Measurements from ENCODE around the gene GNRH2. TPM values are rescaled to one million over a fixed set of nuclear protein-coding genes. Genes with fewer than 3 reads are reported as not detected.

The GNRH2 gene
- total RNA-seq (1.7 and 1.9 TPM in 2 replicates), polyA plus RNA-seq (0.13 TPM in 1 of 2 replicates, not detected in the other), polyA minus RNA-seq (0.85 and 1.7 TPM in 2 replicates), Bru-seq, nascent RNA (percentile 42 among the genes with signal in this experiment), BruChase-seq, experiment 1, labeled RNA remaining after a 6-hour chase (percentile 54 among the genes with signal in this experiment), BruChase-seq, experiment 2, labeled RNA remaining after a 2-hour chase (percentile 45 among the genes with signal in this experiment)
- not detected in 2 replicates for polyA plus RNA-seq (2011; cell fraction: cytosol; rRNA removed)
- 2.4 and 3.2 TPM in 2 replicates for polyA plus RNA-seq (2011; cell fraction: nucleus; rRNA removed)
- polyA plus RNA-seq (2012): not detected in 2 replicates
- not detected for polyA minus RNA-seq (2011; cell fraction: cytosol; rRNA and poly(A)+ RNA removed)
- 1.3 and 2.8 TPM in 2 replicates for polyA minus RNA-seq (2011; cell fraction: nucleus; rRNA and poly(A)+ RNA removed)
- long read RNA-seq: 0 reads

- H3K9me3 ChIP-seq (replicated peaks; ENCODE audit: control insufficient read depth, insufficient read depth, low read length): no peaks in the 10 kb centered on the region
- POLR2A ChIA-PET: no interaction called here
- no peaks in the 10 kb centered on the region for H4K20me1 ChIP-seq (replicated peaks; ENCODE audit: control insufficient read depth, extremely low read depth, insufficient read depth, low read length)
- no peaks in the 10 kb centered on the region for H3K27me3 ChIP-seq (ENCODE audit: control insufficient read depth in 2 of 2, insufficient read depth in 2 of 2, low read length in 2 of 2)
- no peak within 1 kb of the TSS for H3K27ac ChIP-seq (ENCODE audit: insufficient read depth, low read depth, low read length)
- no peak within 1 kb of the TSS for H3K4me2 ChIP-seq (ENCODE audit: insufficient read depth, low read length)
- peaks cover 9% of the 10 kb centered on the region for H3K79me2 ChIP-seq (ENCODE audit: control insufficient read depth, insufficient read depth, low read length)
- H3K36me3 ChIP-seq (ENCODE audit: control insufficient read depth in 2 of 2, extremely low read depth in 1 of 2, insufficient read depth in 2 of 2, low read length in 2 of 2): peaks cover 2 to 16% of the 10 kb centered on the region in 2 experiments
- FAIRE-seq (no peak), DNase-seq (ENCODE audit: low read depth, low spot score) (no peak)
- TF ChIP-seq CTCF (IDR thresholded peaks at IDR 0.05; ENCODE audit: extremely low read depth in 1 of 2, insufficient read depth in 1 of 2, low read depth in 1 of 2, low read length in 2 of 2) (no peak), EZH2 (IDR thresholded peaks at IDR 0.05; ENCODE audit: borderline replicate concordance, low read depth, low read length, severe bottlenecking) (no peak), MYC (IDR thresholded peaks at IDR 0.05; ENCODE audit: low read depth, low read length) (no peak), MAX (IDR thresholded peaks at IDR 0.05; ENCODE audit: insufficient read depth, insufficient read length) (no peak), FOS (IDR thresholded peaks at IDR 0.05; ENCODE audit: borderline replicate concordance, insufficient read depth, low read length) (no peak), POLR2AphosphoS5 (IDR thresholded peaks at IDR 0.05; ENCODE audit: insufficient read depth, low read depth, low read length) (no peak), POLR2A (IDR thresholded peaks at IDR 0.05; ENCODE audit: low read depth, low read length) (no peak), GATA2 (IDR thresholded peaks at IDR 0.05; ENCODE audit: insufficient read depth, insufficient read length, low read depth, low read length) (no peak), JUN (IDR thresholded peaks at IDR 0.05; ENCODE audit: borderline replicate concordance, insufficient read depth, insufficient read length, low read depth) (no peak)
- CTCF ChIA-PET: interaction anchor here (1.8 kb wide), 1 partner anchor 10 kb away, joined by 8 read pairs; no protein-coding TSS in a partner anchor
- no peak within 1 kb of the TSS for H2AFZ ChIP-seq (ENCODE audit: low read depth, low read length)
- H3K4me1 ChIP-seq (ENCODE audit: control insufficient read depth, extremely low read depth, insufficient read depth, low read length): peaks cover 13% of the 10 kb centered on the region
- dilution Hi-C loops (cut with MboI; ENCODE audit: extremely low pct_ligation_motif_present, low sequenced_read_pairs) (no loop called here), intact Hi-C loops (cut with micrococcal nuclease) (no loop called here)
- BruUV-seq (replicated peaks): no TSS peak
- no peak within 1 kb of the TSS for H3K9ac ChIP-seq (replicated peaks; ENCODE audit: extremely low read depth, insufficient read depth, low read length)
- no peaks in the 10 kb centered on the region for H3K9me1 ChIP-seq (replicated peaks; ENCODE audit: control insufficient read depth, extremely low read depth, insufficient read depth, low read length)
- no peak within 1 kb of the TSS for H3K4me3 ChIP-seq (replicated peaks in 1 of 3; ENCODE audit: insufficient read depth in 1 of 3, low read depth in 1 of 3, low read length in 3 of 3)
These were observed at the start of gene GNRH2 for GRCh38 chr20:3043322-3043721. GNRH2 (plus strand) TSS chr20:3043622; CDS start chr20:3044415, 793 bp downstream.
